Gastroesophageal sphincter (tissue), 3 donors: ENCODE results near the gene ZMYND11.

Source experiments
- EP300 ChIP-seq: sonication (generic); formaldehyde crosslinking; IDR thresholded peaks from one replicate; pipeline ENCODE4 v1.6.1; 2017; ENCODE audit warnings: antibody characterized with exemption, mild to moderate bottlenecking
- POLR2A ChIP-seq, 2 donors: fragments of 450-650 bp; IDR thresholded peaks; one replicate each; pipeline ENCODE4 v1.6.1; 2017; ENCODE audit warnings: antibody characterized with exemption in 2 of 2, mild to moderate bottlenecking in 2 of 2, moderate library complexity in 1 of 2
- POLR2AphosphoS5 ChIP-seq: sonication (generic); formaldehyde crosslinking; IDR thresholded peaks from one replicate; pipeline ENCODE4 v1.6.1; 2017; ENCODE audit warnings: antibody characterized with exemption
- TF ChIP-seq, protein P1 (sequence below), 4 experiments: fragments of 200-600 bp in 2 of 4; fragments of 450-650 bp in 2 of 4; sonication (generic) in 1 of 4; IDR thresholded peaks; one replicate each; pipeline ENCODE4 v1.5.1; 2017 to 2019; ENCODE audit warnings: antibody characterized with exemption in 4 of 4, mild to moderate bottlenecking in 2 of 4, moderate library complexity in 2 of 4

DNA sequence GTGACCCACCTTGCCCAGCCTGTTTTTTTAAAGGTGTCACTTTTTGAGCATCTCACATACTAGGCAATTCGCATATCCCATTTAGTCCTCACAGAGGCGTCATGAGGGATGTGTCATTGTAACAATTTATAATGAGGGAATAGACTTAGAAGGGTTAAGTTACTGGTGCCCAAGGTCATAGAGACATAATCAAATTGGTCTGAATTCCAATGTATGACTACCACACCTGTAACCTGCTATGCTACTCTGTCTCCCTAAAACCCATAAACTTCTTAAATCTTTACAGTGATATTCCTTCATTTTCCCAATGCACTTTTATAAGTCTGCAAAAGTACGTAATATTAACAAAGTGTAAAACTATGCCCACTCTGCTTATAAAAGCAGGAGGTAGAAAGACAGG is 7.1 kb downstream of the ZMYND11 start:
- TF ChIP-seq, protein P1, sequence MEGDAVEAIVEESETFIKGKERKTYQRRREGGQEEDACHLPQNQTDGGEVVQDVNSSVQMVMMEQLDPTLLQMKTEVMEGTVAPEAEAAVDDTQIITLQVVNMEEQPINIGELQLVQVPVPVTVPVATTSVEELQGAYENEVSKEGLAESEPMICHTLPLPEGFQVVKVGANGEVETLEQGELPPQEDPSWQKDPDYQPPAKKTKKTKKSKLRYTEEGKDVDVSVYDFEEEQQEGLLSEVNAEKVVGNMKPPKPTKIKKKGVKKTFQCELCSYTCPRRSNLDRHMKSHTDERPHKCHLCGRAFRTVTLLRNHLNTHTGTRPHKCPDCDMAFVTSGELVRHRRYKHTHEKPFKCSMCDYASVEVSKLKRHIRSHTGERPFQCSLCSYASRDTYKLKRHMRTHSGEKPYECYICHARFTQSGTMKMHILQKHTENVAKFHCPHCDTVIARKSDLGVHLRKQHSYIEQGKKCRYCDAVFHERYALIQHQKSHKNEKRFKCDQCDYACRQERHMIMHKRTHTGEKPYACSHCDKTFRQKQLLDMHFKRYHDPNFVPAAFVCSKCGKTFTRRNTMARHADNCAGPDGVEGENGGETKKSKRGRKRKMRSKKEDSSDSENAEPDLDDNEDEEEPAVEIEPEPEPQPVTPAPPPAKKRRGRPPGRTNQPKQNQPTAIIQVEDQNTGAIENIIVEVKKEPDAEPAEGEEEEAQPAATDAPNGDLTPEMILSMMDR (IDR thresholded peaks at IDR 0.05) = no peak
- TF ChIP-seq POLR2A (IDR thresholded peaks at IDR 0.05) (no peak), POLR2AphosphoS5 (no peak), EP300 (no peak)
